CD4-positive, alpha-beta T cell (primary cell): ENCODE measurements around the gene GMPPA. TPM values are rescaled to one million over a fixed set of nuclear protein-coding genes. Genes with fewer than 3 reads are reported as not detected.

Experiments used
- ATAC-seq: fragments of 200-7000 bp; cut with Tn5 transposase; one replicate; pipeline ENCODE4 v1.10.0; 2022; ENCODE audit warnings: mild to moderate bottlenecking; ENCODE audit not compliant: poor library complexity
- CTCF ChIA-PET: fragments of 350-600 bp; sonication (Branson Sonifier 250); formaldehyde crosslinking; loops from one replicate; lab custom pipeline; 2021; ENCODE audit warnings: antibody characterized with exemption, inconsistent platforms; lab: Charles Lee
- POLR2A ChIA-PET: fragments of 350-600 bp; sonication (Branson Sonifier 250); formaldehyde crosslinking; loops from one replicate; lab custom pipeline; 2021; ENCODE audit warnings: antibody characterized with exemption, inconsistent platforms; lab: Charles Lee
- DNase-seq, 14 experiments: peaks; one replicate each; pipeline ENCODE4 v3.0.0-alpha.2; 2013 to 2020; ENCODE audit warnings: mixed read lengths in 2 of 14
- H3K27ac ChIP-seq, 2 donors: one replicate each; pipeline versions ENCODE4 v1.5.1 to v1.7.0; 2013; ENCODE audit warnings: low read length in 2 of 2, low read depth in 1 of 2, mild to moderate bottlenecking in 1 of 2
- H3K27me3 ChIP-seq, 2 experiments: 1 replicate in 1 of 2; 2 replicates in 1 of 2; pipeline versions ENCODE4 v1.6.1 to v1.7.0; 2013; ENCODE audit warnings: low read length in 2 of 2, control low read depth in 1 of 2, mild to moderate bottlenecking in 1 of 2, moderate library complexity in 1 of 2; ENCODE audit not compliant: insufficient read depth in 2 of 2, control insufficient read depth in 1 of 2
- H3K36me3 ChIP-seq: one replicate; pipeline ENCODE4 v1.6.1; 2013; ENCODE audit warnings: low read length, control low read depth; ENCODE audit not compliant: insufficient read depth
- H3K4me1 ChIP-seq: one replicate; pipeline ENCODE4 v1.6.1; 2013; ENCODE audit warnings: low read length, control low read depth; ENCODE audit not compliant: insufficient read depth
- H3K4me3 ChIP-seq: one replicate; pipeline ENCODE4 v1.5.1; 2013; ENCODE audit warnings: mild to moderate bottlenecking, low read length, moderate library complexity
- H3K9me3 ChIP-seq, 2 experiments: 1 replicate in 1 of 2; 2 replicates in 1 of 2; pipeline versions ENCODE4 v1.6.1 to v1.7.0; 2013; ENCODE audit warnings: low read length in 2 of 2, mild to moderate bottlenecking in 2 of 2, control low read depth in 1 of 2, moderate library complexity in 1 of 2; ENCODE audit not compliant: control insufficient read depth in 1 of 2, insufficient read depth in 1 of 2
- H3K27ac Mint-ChIP-seq: one replicate; pipeline ENCODE4 v1.8.0; 2020; ENCODE audit warnings: mixed read lengths
- H3K27me3 Mint-ChIP-seq: one replicate; pipeline ENCODE4 v1.8.0; 2021; ENCODE audit warnings: mixed read lengths
- H3K36me3 Mint-ChIP-seq: one replicate; pipeline ENCODE4 v1.8.0; 2021; ENCODE audit warnings: low read depth, mixed read lengths
- H3K4me1 Mint-ChIP-seq: one replicate; pipeline ENCODE4 v1.8.0; 2021; ENCODE audit warnings: low read depth, mixed read lengths
- H3K4me3 Mint-ChIP-seq: one replicate; pipeline ENCODE4 v1.8.0; 2020; ENCODE audit warnings: mild to moderate bottlenecking, mixed read lengths
- H3K9me3 Mint-ChIP-seq: one replicate; pipeline ENCODE4 v1.8.0; 2020; ENCODE audit warnings: mixed read lengths
- intact Hi-C, 2 experiments: fragments of 100-400 bp; cut with DNase I in 1 of 2; cut with micrococcal nuclease in 1 of 2; formaldehyde crosslinking; loops; one replicate each; pipeline versions ENCODE4 v1.15.1 to v1.9.0; 2023 to 2025; cut with DNase I, micrococcal nuclease
- total RNA-seq, 174 experiments: library from RNA in 2 of 174; stranded (reverse) in 2 of 174; gene quantifications; one replicate each; pipeline ENCODE4 v1.2.3 and lab custom pipeline; 2021 to 2026
- TF ChIP-seq, protein P1 (sequence below): fragments of 200-600 bp; IDR thresholded peaks from one replicate; pipeline ENCODE4 v1.8.0; 2022; ENCODE audit warnings: antibody characterized with exemption, mild to moderate bottlenecking

The GMPPA gene
- total RNA-seq, 2 experiments from 2014 or later = 13.3 to 14.4 TPM

DNA sequence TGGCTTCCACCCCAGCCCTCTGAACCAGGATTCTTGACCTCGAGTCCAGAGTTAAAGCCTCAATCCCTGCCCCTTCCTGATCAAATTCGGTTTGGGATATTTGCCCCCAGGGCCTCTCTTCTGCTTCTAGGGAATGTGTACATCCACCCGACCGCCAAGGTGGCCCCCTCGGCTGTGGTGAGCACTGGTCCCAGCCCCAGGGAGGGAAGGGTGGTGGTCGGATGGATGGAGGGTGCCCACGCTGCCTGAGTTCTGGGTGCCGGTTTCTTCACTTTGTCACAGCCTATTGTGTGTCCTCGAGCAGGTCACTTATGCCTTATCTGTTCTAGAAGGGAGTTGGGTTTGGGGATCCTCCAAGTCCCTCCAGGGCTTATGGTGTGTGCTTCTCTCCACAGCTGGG is 6.9 kb downstream of the GMPPA start:
- Mint-ChIP-seq H3K36me3 (peaks cover 54% of the 10 kb centered on the region), H3K4me3 (no peak overlapping the region), H3K4me1 (peaks cover 13% of the 10 kb centered on the region), H3K9me3 (no peaks in the 10 kb centered on the region), H3K27me3 (peaks cover 27% of the 10 kb centered on the region), H3K27ac (no peak overlapping the region)
- Histone ChIP-seq H3K4me3 (no peak overlapping the region), H3K27ac (no peak overlapping the region), H3K4me1 (peaks cover 19% of the 10 kb centered on the region), H3K27me3 (peaks cover 12 to 17% of the 10 kb centered on the region in 2 experiments), H3K36me3 (peaks cover 37% of the 10 kb centered on the region), H3K9me3 (peaks cover 0 to 6% of the 10 kb centered on the region in 2 experiments)
- DNase-seq (no peak), ATAC-seq (no peak)
- intact Hi-C loops = no loop called here
- POLR2A ChIA-PET = no interaction called here
- TF ChIP-seq, protein P1, sequence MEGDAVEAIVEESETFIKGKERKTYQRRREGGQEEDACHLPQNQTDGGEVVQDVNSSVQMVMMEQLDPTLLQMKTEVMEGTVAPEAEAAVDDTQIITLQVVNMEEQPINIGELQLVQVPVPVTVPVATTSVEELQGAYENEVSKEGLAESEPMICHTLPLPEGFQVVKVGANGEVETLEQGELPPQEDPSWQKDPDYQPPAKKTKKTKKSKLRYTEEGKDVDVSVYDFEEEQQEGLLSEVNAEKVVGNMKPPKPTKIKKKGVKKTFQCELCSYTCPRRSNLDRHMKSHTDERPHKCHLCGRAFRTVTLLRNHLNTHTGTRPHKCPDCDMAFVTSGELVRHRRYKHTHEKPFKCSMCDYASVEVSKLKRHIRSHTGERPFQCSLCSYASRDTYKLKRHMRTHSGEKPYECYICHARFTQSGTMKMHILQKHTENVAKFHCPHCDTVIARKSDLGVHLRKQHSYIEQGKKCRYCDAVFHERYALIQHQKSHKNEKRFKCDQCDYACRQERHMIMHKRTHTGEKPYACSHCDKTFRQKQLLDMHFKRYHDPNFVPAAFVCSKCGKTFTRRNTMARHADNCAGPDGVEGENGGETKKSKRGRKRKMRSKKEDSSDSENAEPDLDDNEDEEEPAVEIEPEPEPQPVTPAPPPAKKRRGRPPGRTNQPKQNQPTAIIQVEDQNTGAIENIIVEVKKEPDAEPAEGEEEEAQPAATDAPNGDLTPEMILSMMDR = no peak
- CTCF ChIA-PET = no interaction called here

DNA sequence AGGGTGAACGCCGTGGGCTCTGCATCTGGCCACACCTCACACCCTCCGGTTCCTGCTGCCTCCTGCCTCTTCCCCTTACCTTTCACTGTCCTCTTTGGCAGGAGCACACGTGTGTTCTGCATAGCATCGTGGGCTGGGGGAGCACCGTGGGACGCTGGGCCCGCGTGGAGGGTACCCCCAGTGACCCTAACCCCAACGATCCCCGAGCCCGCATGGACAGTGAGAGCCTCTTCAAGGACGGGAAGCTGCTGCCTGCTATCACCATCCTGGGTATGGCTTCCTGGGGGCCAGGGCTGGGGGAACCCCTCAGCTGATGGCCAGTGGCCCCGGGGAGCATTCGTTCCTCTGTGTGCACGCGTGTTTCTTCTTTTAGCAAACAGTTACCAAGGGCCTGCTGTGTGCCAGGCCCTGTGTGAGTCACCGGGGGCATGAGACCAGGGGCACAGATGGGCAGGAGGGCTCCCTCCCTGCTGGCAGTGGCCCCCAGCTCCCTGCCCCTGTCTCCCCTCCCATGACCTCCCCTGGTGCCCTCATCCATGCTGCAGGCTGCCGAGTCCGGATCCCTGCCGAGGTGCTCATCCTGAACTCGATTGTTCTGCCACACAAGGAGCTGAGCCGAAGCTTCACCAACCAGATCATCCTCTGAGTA is 7.6 kb downstream of the GMPPA start:
- no peak overlapping the region for H3K4me3 ChIP-seq
- no peak overlapping the region for H3K27ac Mint-ChIP-seq
- no peak overlapping the region for H3K4me3 Mint-ChIP-seq
- H3K27me3 ChIP-seq = peaks cover 19 to 24% of the 10 kb centered on the region in 2 experiments
- CTCF ChIA-PET = no interaction called here
- intact Hi-C loops = no loop called here
- POLR2A ChIA-PET = no interaction called here
- no peak overlapping the region for H3K27ac ChIP-seq
- ATAC-seq = no peak
- peaks cover 19% of the 10 kb centered on the region for H3K4me1 ChIP-seq
- peaks cover 54% of the 10 kb centered on the region for H3K36me3 Mint-ChIP-seq
- peaks cover 34% of the 10 kb centered on the region for H3K27me3 Mint-ChIP-seq
- H3K36me3 ChIP-seq = peaks cover 37% of the 10 kb centered on the region
- no peak for DNase-seq
- TF ChIP-seq, protein P1 = no peak
- H3K9me3 Mint-ChIP-seq = no peaks in the 10 kb centered on the region
- peaks cover 13% of the 10 kb centered on the region for H3K4me1 Mint-ChIP-seq
- peaks cover 0 to 13% of the 10 kb centered on the region in 2 experiments for H3K9me3 ChIP-seq

- H3K4me1 ChIP-seq = peaks cover 19% of the 10 kb centered on the region
- ChIA-PET POLR2A (no interaction called here), CTCF (interaction anchor here (1.2 kb wide), 1 partner anchor 23 kb away, joined by 3 read pairs; no protein-coding TSS in a partner anchor)
- peaks cover 13% of the 10 kb centered on the region for H3K4me1 Mint-ChIP-seq
- H3K4me3 Mint-ChIP-seq = no peak overlapping the region
- peaks cover 40% of the 10 kb centered on the region for H3K27me3 Mint-ChIP-seq
- ATAC-seq (no peak), DNase-seq (no peak)
- no peaks in the 10 kb centered on the region for H3K9me3 Mint-ChIP-seq
- intact Hi-C loops = no loop called here
- peaks cover 0 to 18% of the 10 kb centered on the region in 2 experiments for H3K9me3 ChIP-seq
- H3K36me3 ChIP-seq = peaks cover 37% of the 10 kb centered on the region
- H3K36me3 Mint-ChIP-seq = peaks cover 54% of the 10 kb centered on the region
- TF ChIP-seq, protein P1 = no peak
- H3K4me3 ChIP-seq = no peak overlapping the region
- H3K27ac Mint-ChIP-seq = no peak overlapping the region
- peaks cover 24 to 30% of the 10 kb centered on the region in 2 experiments for H3K27me3 ChIP-seq
- H3K27ac ChIP-seq = no peak overlapping the region
Measured at GRCh38 chr2:219506802-219507526, 8.3 kb downstream of the GMPPA start.
